Measurements from ENCODE around the gene METTL21C.

Gene METTL21C

GRCh38 chr13:102670130-102670529 is 24.7 kb downstream of the METTL21C start:
- H3K4me3 ChIP-seq (ENCODE audit: low read depth, low read length), result no peak overlapping the region
- TF ChIP-seq, protein P1, sequence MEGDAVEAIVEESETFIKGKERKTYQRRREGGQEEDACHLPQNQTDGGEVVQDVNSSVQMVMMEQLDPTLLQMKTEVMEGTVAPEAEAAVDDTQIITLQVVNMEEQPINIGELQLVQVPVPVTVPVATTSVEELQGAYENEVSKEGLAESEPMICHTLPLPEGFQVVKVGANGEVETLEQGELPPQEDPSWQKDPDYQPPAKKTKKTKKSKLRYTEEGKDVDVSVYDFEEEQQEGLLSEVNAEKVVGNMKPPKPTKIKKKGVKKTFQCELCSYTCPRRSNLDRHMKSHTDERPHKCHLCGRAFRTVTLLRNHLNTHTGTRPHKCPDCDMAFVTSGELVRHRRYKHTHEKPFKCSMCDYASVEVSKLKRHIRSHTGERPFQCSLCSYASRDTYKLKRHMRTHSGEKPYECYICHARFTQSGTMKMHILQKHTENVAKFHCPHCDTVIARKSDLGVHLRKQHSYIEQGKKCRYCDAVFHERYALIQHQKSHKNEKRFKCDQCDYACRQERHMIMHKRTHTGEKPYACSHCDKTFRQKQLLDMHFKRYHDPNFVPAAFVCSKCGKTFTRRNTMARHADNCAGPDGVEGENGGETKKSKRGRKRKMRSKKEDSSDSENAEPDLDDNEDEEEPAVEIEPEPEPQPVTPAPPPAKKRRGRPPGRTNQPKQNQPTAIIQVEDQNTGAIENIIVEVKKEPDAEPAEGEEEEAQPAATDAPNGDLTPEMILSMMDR (IDR thresholded peaks at IDR 0.05; ENCODE audit: borderline replicate concordance, insufficient read depth, low read depth, low read length), result no peak

DNA sequence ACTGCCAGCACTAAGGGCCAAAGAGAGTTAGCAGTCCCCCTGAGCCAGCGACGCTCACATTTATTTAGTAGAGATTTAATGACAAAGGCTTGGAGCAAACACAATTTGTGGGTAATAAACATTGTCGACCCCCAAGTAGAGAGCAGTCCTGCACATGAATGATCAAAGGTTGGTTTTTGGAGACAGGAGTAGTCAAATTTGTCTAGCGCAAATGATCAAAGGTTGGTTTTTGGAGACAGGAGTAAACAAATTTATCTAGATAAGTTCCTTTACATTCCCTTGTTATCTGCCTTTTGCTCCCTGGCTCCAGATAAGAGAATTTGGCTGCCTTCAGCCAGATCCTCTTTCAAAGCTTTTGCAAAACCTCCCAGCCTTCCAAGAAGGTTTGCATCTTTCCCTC is 26.9 kb downstream of the METTL21C start:
- H3K4me3 ChIP-seq (ENCODE audit: low read depth, low read length), result no peak overlapping the region
- TF ChIP-seq, protein P1 (IDR thresholded peaks at IDR 0.05; ENCODE audit: borderline replicate concordance, insufficient read depth, low read depth, low read length), result no peak

GRCh38 chr13:102667023-102667422 is 27.8 kb downstream of the METTL21C start:
- TF ChIP-seq, protein P1 (IDR thresholded peaks at IDR 0.05; ENCODE audit: borderline replicate concordance, insufficient read depth, low read depth, low read length), result no peak
- H3K4me3 ChIP-seq (ENCODE audit: low read depth, low read length), result no peak overlapping the region

DNA sequence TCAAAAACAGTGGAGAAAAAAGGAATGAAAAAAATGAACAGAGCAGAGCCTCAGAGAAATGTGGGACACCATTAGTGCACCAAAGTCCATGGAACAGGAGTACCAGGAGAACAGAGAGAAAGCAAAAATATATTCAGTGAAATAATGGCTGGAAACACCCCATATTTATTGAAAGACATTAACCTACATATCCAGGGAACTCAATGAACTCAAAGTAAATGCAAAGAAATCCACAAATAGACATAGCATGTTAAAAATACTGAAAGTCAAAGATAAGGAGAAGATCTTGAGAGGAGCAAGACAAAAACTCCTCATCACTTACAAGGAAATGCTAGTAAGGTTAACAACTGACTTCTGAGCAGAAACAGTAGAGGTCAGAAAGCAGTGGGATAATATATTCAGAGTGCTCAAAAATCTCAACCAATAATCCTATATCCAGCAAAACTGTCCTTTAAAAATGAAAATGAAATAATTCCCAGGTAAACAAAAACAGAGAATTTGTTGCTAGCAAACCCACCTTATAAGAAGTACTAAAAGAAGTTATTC is 35.6 kb downstream of the METTL21C start:
- no peak overlapping the region for H3K4me3 ChIP-seq (ENCODE audit: low read depth, low read length)
- TF ChIP-seq, protein P1 (IDR thresholded peaks at IDR 0.05; ENCODE audit: borderline replicate concordance, insufficient read depth, low read depth, low read length), result no peak

- H3K4me3 ChIP-seq (ENCODE audit: low read depth, low read length), result no peak overlapping the region
- TF ChIP-seq, protein P1 (IDR thresholded peaks at IDR 0.05; ENCODE audit: borderline replicate concordance, insufficient read depth, low read depth, low read length), result no peak
Observed at GRCh38 chr13:102658660-102659059, 36.2 kb downstream of the METTL21C start.

GRCh38 chr13:102657630-102658029 is 37.2 kb downstream of the METTL21C start:
- TF ChIP-seq, protein P1 (IDR thresholded peaks at IDR 0.05; ENCODE audit: borderline replicate concordance, insufficient read depth, low read depth, low read length), result no peak
- no peak overlapping the region for H3K4me3 ChIP-seq (ENCODE audit: low read depth, low read length)

- TF ChIP-seq, protein P1 (IDR thresholded peaks at IDR 0.05; ENCODE audit: borderline replicate concordance, insufficient read depth, low read depth, low read length), result no peak
- H3K4me3 ChIP-seq (ENCODE audit: low read depth, low read length), result no peak overlapping the region
Observed at GRCh38 chr13:102654756-102655155, 40.1 kb downstream of the METTL21C start.
